Vagina (tissue), 2 donors: ENCODE measurements around the gene SMARCA4. TPM values are rescaled to one million over a fixed set of nuclear protein-coding genes. Genes with fewer than 3 reads are reported as not detected.

Experiments
- DNase-seq, 2 donors: peaks; one replicate each; pipeline ENCODE4 v3.0.0-alpha.2; 2017; ENCODE audit errors: extremely low spot score in 2 of 2
- H3K27ac ChIP-seq: fragments of 200-600 bp; sonication (generic); one replicate; pipeline ENCODE4 v1.5.1; 2019
- H3K27me3 ChIP-seq: fragments of 200-600 bp; sonication (generic); one replicate; pipeline ENCODE4 v1.5.1; 2019
- H3K36me3 ChIP-seq, 2 donors: fragments of 200-600 bp; sonication (generic); one replicate each; pipeline ENCODE4 v1.5.1; 2017 to 2019
- H3K4me1 ChIP-seq: fragments of 200-600 bp; sonication (generic); one replicate; pipeline ENCODE4 v1.5.1; 2019
- H3K4me3 ChIP-seq, 2 donors: fragments of 200-600 bp; sonication (generic); 1 replicate in 1 of 2; 2 replicates in 1 of 2; pipeline ENCODE4 v1.5.1; 2016 to 2019
- H3K9me3 ChIP-seq: fragments of 200-600 bp; sonication (generic); one replicate; pipeline ENCODE4 v1.5.1; 2019
- POLR2A ChIP-seq, 2 donors: fragments of 450-650 bp; IDR thresholded peaks; one replicate each; pipeline ENCODE4 v1.6.1; 2017; ENCODE audit warnings: antibody characterized with exemption in 2 of 2, mild to moderate bottlenecking in 2 of 2, moderate library complexity in 2 of 2
- POLR2AphosphoS5 ChIP-seq, 2 donors: sonication (generic); formaldehyde crosslinking; IDR thresholded peaks; one replicate each; pipeline ENCODE4 v1.9.0; 2017; ENCODE audit warnings: antibody characterized with exemption in 2 of 2, mild to moderate bottlenecking in 2 of 2, low read depth in 1 of 2; ENCODE audit not compliant: insufficient read depth in 1 of 2
- intact Hi-C: fragments of 100-400 bp; cut with DNase I; formaldehyde crosslinking; loops from one replicate; pipeline ENCODE4 v1.15.1; 2023
- total RNA-seq: library from RNA; depleted of rRNA; stranded (reverse); fragments of >200 nt; gene quantifications from one replicate; pipeline ENCODE4 v1.2.3, GENCODE V29; 2016
- TF ChIP-seq, protein P1 (sequence below), 3 experiments: fragments of 450-650 bp in 2 of 3; fragments of 200-600 bp in 1 of 3; sonication (generic) in 1 of 3; IDR thresholded peaks; one replicate each; pipeline ENCODE4 v1.5.1; 2017 to 2019; ENCODE audit warnings: antibody characterized with exemption in 3 of 3, mild to moderate bottlenecking in 2 of 3, moderate library complexity in 2 of 3

Gene SMARCA4
- total RNA-seq, 1 donor from 2014 or later: 90.4 TPM

DNA sequence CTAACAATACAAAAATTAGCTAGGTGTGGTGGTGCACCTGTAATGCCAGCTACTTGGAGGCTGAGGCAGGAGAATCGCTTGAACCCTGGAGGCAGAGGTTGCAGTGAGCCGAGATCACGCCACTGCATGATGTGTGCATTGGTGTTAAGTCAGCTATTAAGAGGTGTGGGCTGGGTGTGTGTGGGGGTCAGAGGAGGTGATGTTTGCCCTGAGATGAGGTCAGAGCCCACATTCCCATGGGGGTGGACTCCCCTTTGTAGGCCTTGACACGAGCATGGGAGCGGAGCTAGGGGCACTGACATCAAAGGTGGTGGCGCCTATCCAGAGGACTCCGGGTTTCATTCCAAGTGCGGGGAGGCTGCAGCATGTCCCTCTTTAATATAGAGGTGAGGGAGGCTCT is 93.8 kb downstream of the SMARCA4 start:
- no peak overlapping the region for H3K27ac ChIP-seq
- H3K4me3 ChIP-seq: no peak overlapping the region
- no peaks in the 10 kb centered on the region for H3K27me3 ChIP-seq
- DNase-seq: no peak
- no peaks in the 10 kb centered on the region for H3K9me3 ChIP-seq
- H3K4me1 ChIP-seq: no peaks in the 10 kb centered on the region
- TF ChIP-seq, protein P1, sequence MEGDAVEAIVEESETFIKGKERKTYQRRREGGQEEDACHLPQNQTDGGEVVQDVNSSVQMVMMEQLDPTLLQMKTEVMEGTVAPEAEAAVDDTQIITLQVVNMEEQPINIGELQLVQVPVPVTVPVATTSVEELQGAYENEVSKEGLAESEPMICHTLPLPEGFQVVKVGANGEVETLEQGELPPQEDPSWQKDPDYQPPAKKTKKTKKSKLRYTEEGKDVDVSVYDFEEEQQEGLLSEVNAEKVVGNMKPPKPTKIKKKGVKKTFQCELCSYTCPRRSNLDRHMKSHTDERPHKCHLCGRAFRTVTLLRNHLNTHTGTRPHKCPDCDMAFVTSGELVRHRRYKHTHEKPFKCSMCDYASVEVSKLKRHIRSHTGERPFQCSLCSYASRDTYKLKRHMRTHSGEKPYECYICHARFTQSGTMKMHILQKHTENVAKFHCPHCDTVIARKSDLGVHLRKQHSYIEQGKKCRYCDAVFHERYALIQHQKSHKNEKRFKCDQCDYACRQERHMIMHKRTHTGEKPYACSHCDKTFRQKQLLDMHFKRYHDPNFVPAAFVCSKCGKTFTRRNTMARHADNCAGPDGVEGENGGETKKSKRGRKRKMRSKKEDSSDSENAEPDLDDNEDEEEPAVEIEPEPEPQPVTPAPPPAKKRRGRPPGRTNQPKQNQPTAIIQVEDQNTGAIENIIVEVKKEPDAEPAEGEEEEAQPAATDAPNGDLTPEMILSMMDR (IDR thresholded peaks at IDR 0.05): no peak
- TF ChIP-seq POLR2A (IDR thresholded peaks at IDR 0.05) (no peak), POLR2AphosphoS5 (IDR thresholded peaks at IDR 0.05; ENCODE audit: insufficient read depth in 1 of 2, low read depth in 1 of 2) (no peak)
- intact Hi-C loops: no loop called here
- H3K36me3 ChIP-seq: peaks cover 0 to 14% of the 10 kb centered on the region in 2 donors

DNA sequence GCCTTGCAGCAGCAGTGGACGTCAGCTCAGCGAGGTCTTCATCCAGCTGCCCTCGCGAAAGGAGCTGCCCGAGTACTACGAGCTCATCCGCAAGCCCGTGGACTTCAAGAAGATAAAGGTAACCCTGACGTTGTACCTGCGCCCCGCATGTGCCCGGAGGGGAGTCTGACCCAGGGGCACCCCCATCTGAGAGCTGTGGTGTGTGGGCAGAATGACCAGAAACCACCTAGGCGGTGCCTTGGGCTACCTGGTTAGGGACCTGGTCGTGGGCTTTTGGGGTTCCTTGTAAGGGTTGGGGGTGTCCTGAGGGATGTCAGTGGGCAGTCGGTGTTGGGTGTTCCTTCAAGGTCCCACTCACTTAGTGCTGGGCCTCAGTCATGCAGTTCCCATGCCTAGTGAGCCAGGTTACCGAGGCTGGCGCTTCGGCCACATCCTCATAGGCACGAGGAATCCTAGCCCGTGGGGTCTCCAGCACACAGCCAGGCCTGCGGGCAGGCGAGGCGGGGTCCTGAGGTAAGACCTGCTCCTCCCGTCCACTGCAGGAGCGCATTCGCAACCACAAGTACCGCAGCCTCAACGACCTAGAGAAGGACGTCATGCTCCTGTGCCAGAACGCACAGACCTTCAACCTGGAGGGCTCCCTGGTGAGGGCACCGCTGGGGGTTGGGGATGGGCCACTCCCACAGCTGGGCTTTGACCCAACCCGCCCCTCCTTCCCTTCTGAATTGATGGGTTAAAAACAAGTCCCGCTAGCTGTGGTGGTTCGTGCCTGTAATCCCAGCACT is 97.6 kb downstream of the SMARCA4 start:
- Histone ChIP-seq H3K4me1 (no peaks in the 10 kb centered on the region), H3K27ac (no peak overlapping the region), H3K27me3 (no peaks in the 10 kb centered on the region), H3K9me3 (no peaks in the 10 kb centered on the region), H3K36me3 (peaks cover 0 to 40% of the 10 kb centered on the region in 2 donors), H3K4me3 (no peak overlapping the region)
- intact Hi-C loops: no loop called here
- DNase-seq: no peak
- no peak for TF ChIP-seq POLR2A (IDR thresholded peaks at IDR 0.05)
- TF ChIP-seq POLR2AphosphoS5 (IDR thresholded peaks at IDR 0.05; ENCODE audit: insufficient read depth in 1 of 2, low read depth in 1 of 2): no peak
- TF ChIP-seq, protein P1 (IDR thresholded peaks at IDR 0.05): no peak

DNA sequence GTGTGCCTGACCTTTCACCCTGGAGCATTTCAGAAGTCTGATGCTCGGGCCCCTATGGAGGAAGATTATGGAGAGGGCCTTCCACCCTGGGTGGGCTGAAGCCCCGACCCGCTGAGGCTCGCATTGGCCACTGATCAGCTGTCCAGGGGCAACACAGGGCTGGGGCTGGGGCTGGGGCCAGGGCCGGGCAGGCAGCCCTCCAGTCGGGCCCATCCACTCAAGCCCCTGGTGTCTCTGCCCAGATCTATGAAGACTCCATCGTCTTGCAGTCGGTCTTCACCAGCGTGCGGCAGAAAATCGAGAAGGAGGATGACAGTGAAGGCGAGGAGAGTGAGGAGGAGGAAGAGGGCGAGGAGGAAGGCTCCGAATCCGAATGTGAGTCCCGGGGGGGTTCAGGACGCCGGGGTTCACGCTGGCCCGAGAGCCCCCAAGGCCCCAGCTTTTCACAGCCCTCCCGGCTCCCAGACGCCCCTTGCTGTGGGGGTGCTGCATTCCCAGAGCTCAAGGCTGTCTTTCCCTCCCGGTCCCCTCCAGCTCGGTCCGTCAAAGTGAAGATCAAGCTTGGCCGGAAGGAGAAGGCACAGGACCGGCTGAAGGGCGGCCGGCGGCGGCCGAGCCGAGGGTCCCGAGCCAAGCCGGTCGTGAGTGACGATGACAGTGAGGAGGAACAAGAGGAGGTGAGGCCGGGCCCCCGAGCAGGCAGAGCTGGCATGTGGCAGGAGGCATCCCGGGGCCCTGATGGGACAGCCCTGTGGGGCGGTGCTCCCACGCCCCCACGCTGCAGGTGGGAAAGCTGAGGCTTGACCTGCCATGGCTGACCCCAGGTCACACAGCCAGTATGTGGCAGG is 98.9 kb downstream of the SMARCA4 start:
- Histone ChIP-seq H3K4me3 (no peak overlapping the region), H3K36me3 (peaks cover 0 to 42% of the 10 kb centered on the region in 2 donors), H3K9me3 (no peaks in the 10 kb centered on the region), H3K27me3 (no peaks in the 10 kb centered on the region), H3K4me1 (no peaks in the 10 kb centered on the region), H3K27ac (no peak overlapping the region)
- intact Hi-C loops: no loop called here
- DNase-seq: no peak
- TF ChIP-seq POLR2AphosphoS5 (IDR thresholded peaks at IDR 0.05; ENCODE audit: insufficient read depth in 1 of 2, low read depth in 1 of 2) (no peak), POLR2A (IDR thresholded peaks at IDR 0.05) (no peak)
- TF ChIP-seq, protein P1 (IDR thresholded peaks at IDR 0.05): no peak

DNA sequence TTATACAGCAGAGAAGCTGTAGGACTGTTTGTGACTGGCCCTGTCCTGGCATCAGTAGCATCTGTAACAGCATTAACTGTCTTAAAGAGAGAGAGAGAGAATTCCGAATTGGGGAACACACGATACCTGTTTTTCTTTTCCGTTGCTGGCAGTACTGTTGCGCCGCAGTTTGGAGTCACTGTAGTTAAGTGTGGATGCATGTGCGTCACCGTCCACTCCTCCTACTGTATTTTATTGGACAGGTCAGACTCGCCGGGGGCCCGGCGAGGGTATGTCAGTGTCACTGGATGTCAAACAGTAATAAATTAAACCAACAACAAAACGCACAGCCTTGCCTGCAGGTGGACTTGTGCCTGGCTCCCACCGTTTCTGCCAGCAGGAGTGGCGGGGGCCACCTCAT is 101.1 kb downstream of the SMARCA4 start:
- no peak for DNase-seq
- Histone ChIP-seq H3K4me1 (no peaks in the 10 kb centered on the region), H3K27me3 (no peaks in the 10 kb centered on the region), H3K9me3 (no peaks in the 10 kb centered on the region), H3K4me3 (no peak overlapping the region), H3K27ac (no peak overlapping the region), H3K36me3 (peaks cover 0 to 38% of the 10 kb centered on the region in 2 donors)
- intact Hi-C loops: no loop called here
- no peak for TF ChIP-seq POLR2A (IDR thresholded peaks at IDR 0.05)
- peak in 1 of 2 donors; percentile 16 for TF ChIP-seq POLR2AphosphoS5 (IDR thresholded peaks at IDR 0.05; ENCODE audit: insufficient read depth in 1 of 2, low read depth in 1 of 2)

DNA sequence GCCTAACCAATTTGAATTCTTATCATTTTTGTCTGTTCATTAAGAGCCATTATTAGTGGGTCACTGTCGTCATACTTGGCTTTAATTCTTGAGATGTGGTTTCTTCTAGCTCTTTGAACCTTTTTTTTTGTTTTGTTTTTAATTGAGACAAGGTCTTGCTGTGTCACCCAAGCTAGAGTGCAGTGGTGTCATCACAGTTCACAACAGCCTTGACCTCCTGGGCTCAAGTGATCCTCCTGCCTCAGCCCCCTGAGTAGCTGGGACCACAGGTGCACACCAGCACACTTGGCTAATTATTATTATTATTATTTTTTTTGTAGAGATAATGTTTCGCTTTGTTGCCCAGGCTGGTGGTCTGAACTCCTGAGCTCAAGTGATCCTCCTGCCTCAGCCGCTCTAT is 102.6 kb downstream of the SMARCA4 start:
- peaks cover 0 to 44% of the 10 kb centered on the region in 2 donors for H3K36me3 ChIP-seq
- H3K4me3 ChIP-seq: no peak overlapping the region
- intact Hi-C loops: no loop called here
- no peaks in the 10 kb centered on the region for H3K4me1 ChIP-seq
- no peak for TF ChIP-seq POLR2A (IDR thresholded peaks at IDR 0.05)
- TF ChIP-seq, protein P1 (IDR thresholded peaks at IDR 0.05): no peak
- no peak for TF ChIP-seq POLR2AphosphoS5 (IDR thresholded peaks at IDR 0.05; ENCODE audit: insufficient read depth in 1 of 2, low read depth in 1 of 2)
- no peaks in the 10 kb centered on the region for H3K27me3 ChIP-seq
- no peak overlapping the region for H3K27ac ChIP-seq
- no peaks in the 10 kb centered on the region for H3K9me3 ChIP-seq
- no peak for DNase-seq
